Left ventricle myocardium inferior (tissue), 1 donor: ENCODE data around the gene SIVA1. TPM values are rescaled to one million over a fixed set of nuclear protein-coding genes. Genes with fewer than 3 reads are reported as not detected.
A peak's percentile ranks its signal among the peaks of the same experiment; 100 is the strongest.

Source experiments
- DNase-seq: peaks from one replicate; pipeline ENCODE4 v3.0.0-alpha.2; 2020
- H3K27ac ChIP-seq: fragments of 200-600 bp; replicated peaks from 2 replicates; pipeline ENCODE4 v1.8.0; 2021
- H3K27me3 ChIP-seq: fragments of 200-600 bp; 2 replicates; pipeline ENCODE4 v1.8.0; 2021; ENCODE audit warnings: low read depth
- H3K36me3 ChIP-seq: fragments of 200-600 bp; 2 replicates; pipeline ENCODE4 v1.8.0; 2021
- H3K4me1 ChIP-seq: fragments of 200-600 bp; 2 replicates; pipeline ENCODE4 v1.8.0; 2021
- H3K4me3 ChIP-seq: fragments of 200-600 bp; 2 replicates; pipeline ENCODE4 v1.8.0; 2021; ENCODE audit warnings: mild to moderate bottlenecking, moderate library complexity
- H3K9me3 ChIP-seq: fragments of 200-600 bp; replicated peaks from 2 replicates; pipeline ENCODE4 v1.8.0; 2021
- intact Hi-C: fragments of 100-400 bp; cut with micrococcal nuclease; formaldehyde crosslinking; loops from one replicate; pipeline ENCODE4 v1.11.0; 2022
- total RNA-seq: library from RNA; stranded (reverse); fragmentation: NEBNext Ultra II Directional; extraction: Animal tissue kit (Norgen Biotek cat#: 25700); gene quantifications from one replicate; pipeline ENCODE4 v1.2.1, GENCODE V29; 2021
- TF ChIP-seq, protein P1 (sequence below): fragments of 200-600 bp; IDR thresholded peaks from 2 replicates; pipeline ENCODE4 v1.8.0; 2021; ENCODE audit warnings: antibody characterized with exemption, mild to moderate bottlenecking, borderline replicate concordance
- donor health status: DM: no; HTN: yes; CAD: no; lungs with severe emphysema.

SIVA1 gene
- total RNA-seq, 1 donor from 2014 or later: 55.6 TPM

DNA sequence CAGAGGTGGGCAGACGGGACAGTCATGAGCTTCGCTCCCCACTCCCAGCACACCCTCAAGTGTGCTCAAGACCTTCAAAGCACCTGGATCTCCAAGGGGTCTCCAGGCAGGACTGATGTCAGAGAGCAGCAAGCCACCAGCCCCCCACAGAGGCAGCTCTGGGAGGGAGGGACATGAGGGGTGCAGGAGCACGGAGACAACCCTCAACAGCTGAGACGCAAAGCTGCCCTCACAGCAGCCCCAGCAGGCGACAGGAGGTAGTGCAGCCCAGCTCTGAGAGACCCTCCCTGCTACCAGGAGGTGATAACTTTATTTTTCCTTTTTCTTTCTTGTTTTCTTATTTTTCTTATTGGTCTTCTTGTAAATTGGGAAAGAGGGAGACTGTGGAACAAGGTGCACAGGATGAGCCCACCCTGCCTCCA lies 17.9 kb downstream of the SIVA1 start:
- TF ChIP-seq, protein P1, sequence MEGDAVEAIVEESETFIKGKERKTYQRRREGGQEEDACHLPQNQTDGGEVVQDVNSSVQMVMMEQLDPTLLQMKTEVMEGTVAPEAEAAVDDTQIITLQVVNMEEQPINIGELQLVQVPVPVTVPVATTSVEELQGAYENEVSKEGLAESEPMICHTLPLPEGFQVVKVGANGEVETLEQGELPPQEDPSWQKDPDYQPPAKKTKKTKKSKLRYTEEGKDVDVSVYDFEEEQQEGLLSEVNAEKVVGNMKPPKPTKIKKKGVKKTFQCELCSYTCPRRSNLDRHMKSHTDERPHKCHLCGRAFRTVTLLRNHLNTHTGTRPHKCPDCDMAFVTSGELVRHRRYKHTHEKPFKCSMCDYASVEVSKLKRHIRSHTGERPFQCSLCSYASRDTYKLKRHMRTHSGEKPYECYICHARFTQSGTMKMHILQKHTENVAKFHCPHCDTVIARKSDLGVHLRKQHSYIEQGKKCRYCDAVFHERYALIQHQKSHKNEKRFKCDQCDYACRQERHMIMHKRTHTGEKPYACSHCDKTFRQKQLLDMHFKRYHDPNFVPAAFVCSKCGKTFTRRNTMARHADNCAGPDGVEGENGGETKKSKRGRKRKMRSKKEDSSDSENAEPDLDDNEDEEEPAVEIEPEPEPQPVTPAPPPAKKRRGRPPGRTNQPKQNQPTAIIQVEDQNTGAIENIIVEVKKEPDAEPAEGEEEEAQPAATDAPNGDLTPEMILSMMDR: peak; percentile 42
- intact Hi-C loops: no loop called here
- Histone ChIP-seq H3K9me3 (peaks cover 15% of the 10 kb centered on the region), H3K36me3 (peaks cover 53% of the 10 kb centered on the region), H3K4me1 (peaks cover 12% of the 10 kb centered on the region), H3K27ac (no peak overlapping the region), H3K4me3 (no peak overlapping the region), H3K27me3 (no peaks in the 10 kb centered on the region)
- no peak for DNase-seq

DNA sequence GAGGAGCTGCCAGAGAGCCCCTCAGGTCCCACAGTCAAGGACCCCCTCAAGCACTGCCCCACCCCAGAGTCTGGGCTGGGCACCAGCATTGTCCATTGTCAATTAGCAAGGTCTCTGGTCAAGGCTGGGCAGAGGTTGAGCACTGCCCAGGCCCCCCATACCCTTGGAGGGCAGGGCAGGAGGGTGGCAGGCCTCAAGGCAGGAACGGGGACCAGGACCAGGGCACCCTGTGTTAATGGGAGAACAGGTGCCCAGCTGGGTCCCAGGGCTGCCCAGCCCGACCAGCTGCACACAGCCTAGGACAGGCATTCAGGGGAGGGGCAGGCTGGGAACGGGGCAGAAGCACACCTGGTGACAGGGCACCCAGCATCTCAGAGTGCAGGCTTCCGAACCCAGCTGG lies 18.4 kb downstream of the SIVA1 start:
- intact Hi-C loops: no loop called here
- H3K9me3 ChIP-seq: peaks cover 10% of the 10 kb centered on the region
- no peak overlapping the region for H3K4me3 ChIP-seq
- no peak overlapping the region for H3K27ac ChIP-seq
- TF ChIP-seq, protein P1: no peak
- peaks cover 12% of the 10 kb centered on the region for H3K4me1 ChIP-seq
- H3K36me3 ChIP-seq: peaks cover 54% of the 10 kb centered on the region
- DNase-seq: no peak
- no peaks in the 10 kb centered on the region for H3K27me3 ChIP-seq

DNA sequence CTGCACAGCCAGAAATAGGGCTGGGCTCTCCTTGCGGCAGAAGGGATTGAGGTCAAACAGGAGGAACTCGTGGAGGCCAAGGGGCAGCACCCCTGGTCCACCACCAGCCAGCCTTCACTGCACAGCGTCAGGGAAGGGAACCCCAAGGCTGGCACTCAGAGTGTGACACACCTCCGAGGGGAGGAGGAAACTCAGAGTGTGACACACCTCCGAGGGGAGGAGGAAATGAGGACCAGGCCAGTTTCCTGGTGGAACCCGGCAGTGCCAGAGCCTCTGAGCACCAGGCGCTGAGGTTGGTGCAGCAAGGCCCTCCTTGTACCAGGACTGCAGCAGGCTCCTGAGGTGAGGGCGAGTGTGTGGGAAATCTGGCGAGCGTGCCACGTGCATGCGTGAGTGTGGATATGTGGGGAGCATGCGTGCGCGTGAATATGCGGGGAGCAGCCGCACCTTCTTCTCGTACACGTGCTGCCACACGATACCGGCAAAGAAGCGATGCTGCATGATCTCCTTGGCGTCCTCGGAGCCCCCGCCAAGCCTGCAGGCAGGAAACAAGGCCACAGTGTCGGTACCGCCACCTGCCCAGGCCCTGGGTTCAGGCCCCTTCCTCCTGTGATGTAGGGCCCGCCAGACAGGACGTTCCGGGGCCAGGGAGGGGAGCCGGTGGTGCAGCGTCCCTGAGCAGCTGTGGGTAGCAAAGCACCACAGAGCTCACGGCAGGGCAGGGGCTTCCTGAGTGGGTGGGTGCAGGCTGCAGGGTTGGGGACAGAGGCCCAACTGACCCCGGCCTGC lies 19.2 kb downstream of the SIVA1 start:
- TF ChIP-seq, protein P1: no peak
- no peak for DNase-seq
- Histone ChIP-seq H3K27ac (no peak overlapping the region), H3K36me3 (peaks cover 61% of the 10 kb centered on the region), H3K4me1 (peaks cover 12% of the 10 kb centered on the region), H3K4me3 (no peak overlapping the region), H3K27me3 (no peaks in the 10 kb centered on the region), H3K9me3 (peaks cover 7% of the 10 kb centered on the region)
- intact Hi-C loops: no loop called here

DNA sequence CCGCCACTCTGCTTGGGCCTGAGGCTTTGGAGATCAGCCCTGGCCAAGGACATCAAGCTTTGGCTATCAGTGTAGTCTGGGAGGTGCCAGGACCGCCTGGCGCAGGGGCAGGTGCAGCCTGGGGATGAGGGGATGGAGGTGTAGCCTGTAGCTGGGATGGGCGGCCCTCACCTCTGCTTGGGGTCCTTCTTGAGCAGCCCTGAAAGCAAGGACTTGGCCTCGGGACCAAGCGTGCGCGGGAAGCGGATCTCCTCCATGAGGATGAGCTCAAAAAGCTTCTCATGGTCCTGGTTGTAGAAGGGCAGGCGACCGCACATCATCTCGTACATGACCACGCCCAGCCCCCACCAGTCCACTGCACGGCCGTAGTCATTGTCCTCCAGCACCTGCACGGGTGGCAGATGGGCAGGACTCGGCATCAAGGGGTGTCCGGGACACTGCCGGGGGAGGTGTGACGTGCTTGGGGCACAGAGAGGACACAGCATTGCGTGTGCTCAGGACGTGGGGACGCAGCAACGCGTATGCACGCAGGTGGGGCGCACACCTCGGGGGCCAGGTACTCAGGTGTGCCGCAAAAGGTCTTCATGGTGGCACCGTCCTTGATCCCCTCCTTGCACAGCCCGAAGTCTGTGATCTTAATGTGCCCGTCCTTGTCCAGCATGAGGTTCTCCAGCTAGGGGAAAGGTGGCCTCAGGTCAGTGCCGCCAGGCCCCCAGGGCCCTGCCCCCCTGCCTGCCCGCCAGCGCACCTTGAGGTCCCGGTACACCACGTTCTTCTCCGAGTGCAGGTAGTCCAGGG lies 20.0 kb downstream of the SIVA1 start:
- peaks cover 12% of the 10 kb centered on the region for H3K4me1 ChIP-seq
- no peaks in the 10 kb centered on the region for H3K27me3 ChIP-seq
- intact Hi-C loops: no loop called here
- H3K9me3 ChIP-seq: peaks cover 7% of the 10 kb centered on the region
- peaks cover 67% of the 10 kb centered on the region for H3K36me3 ChIP-seq
- no peak overlapping the region for H3K27ac ChIP-seq
- no peak for DNase-seq
- H3K4me3 ChIP-seq: no peak overlapping the region
- TF ChIP-seq, protein P1: no peak

DNA sequence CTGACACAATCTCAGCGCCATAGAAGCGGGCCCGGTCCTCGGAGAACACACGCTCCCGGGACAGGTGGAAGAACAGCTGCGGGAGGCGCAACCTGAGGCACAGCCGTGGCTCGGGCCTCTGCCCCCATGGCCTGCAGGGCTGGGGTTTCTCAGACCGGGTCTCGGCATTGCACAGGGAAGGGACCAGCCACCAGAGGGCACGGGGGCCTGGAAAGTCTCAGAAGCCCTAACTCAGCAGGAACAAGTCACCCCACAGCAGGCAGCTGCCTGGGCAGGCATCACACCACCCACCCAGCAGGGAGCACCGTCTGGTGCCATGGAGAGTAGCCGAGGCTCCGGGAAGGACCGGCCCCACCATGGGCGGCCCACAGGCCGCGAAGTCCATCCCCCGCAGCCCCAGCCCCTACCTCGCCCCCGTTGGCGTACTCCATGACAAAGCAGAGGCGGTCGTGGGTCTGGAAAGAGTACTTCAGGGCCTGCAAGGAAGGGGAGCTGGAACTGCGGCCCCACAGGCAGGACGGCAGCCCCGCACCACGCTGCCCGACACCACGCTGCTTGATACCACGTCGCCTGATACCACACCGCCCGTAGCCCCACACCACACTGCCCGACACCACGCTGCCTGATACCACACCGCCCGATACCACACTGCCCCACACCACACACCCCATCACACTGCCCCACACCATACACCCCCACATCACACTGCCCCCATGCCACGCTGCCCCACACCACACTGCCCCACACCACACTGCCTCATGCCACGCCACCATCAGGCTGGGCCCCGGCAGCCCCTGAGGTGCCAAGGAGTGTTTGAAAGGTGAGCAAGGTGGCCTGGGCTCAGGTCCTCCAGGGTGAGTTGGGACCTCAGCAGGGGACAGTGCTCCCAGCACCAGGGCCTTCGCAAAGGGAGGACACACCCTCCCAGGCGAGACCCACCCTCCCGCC lies 20.8 kb downstream of the SIVA1 start:
- H3K27ac ChIP-seq: no peak overlapping the region
- no peaks in the 10 kb centered on the region for H3K27me3 ChIP-seq
- DNase-seq: no peak
- peaks cover 6% of the 10 kb centered on the region for H3K4me1 ChIP-seq
- TF ChIP-seq, protein P1: no peak
- H3K4me3 ChIP-seq: no peak overlapping the region
- H3K36me3 ChIP-seq: peaks cover 67% of the 10 kb centered on the region
- intact Hi-C loops: no loop called here
- peaks cover 7% of the 10 kb centered on the region for H3K9me3 ChIP-seq
